T-helper 1 cell treated with Interleukin-12 subunit alpha and Interleukin-12 subunit beta and Interleukin-4 antibody, amounts not matched to agents 30 ng/mL and 1 ng/mL, for 36 hours (primary cell): ENCODE results near the gene CLPSL1. TPM values are rescaled to one million over a fixed set of nuclear protein-coding genes. Genes with fewer than 3 reads are reported as not detected.
"Not testable (repeated sequence)": the region's sequence is repeated elsewhere in the genome, so short reads cannot be mapped to it uniquely, and the experiment has no call there.

Experiments used
- intact Hi-C: fragments of 100-400 bp; cut with micrococcal nuclease; formaldehyde crosslinking; loops from one replicate; pipeline ENCODE4 v1.15.1; 2024
- total RNA-seq: library from RNA; stranded (reverse); gene quantifications from 2 replicates; pipeline ENCODE4 v1.2.3, GENCODE V29; 2022

The CLPSL1 gene
- total RNA-seq = not detected in 2 replicates

- intact Hi-C loops = no loop called here
Measured at GRCh38 chr6:35780719-35781118, at the start of gene CLPSL1. CLPSL1 (plus strand) TSS chr6:35781019; CDS start chr6:35781111, 92 bp downstream.

GRCh38 chr6:35731414-35731735 is 49.4 kb upstream of the CLPSL1 start:
- intact Hi-C loops = loop anchor here (1.0 kb wide), 3 partner anchors 21 to 62 kb away; no protein-coding TSS in a partner anchor

- intact Hi-C loops = loop anchor here (1.0 kb wide), 5 partner anchors 22 to 264 kb away; partner anchors contain the start of gene RPL10A
Measured at GRCh38 chr6:35731736-35732532, 48.9 kb upstream of the CLPSL1 start.

GRCh38 chr6:35733633-35734032 is 47.2 kb upstream of the CLPSL1 start:
- intact Hi-C loops = no loop called here

- intact Hi-C loops = not testable (repeated sequence)
Measured at GRCh38 chr6:35734319-35734718, 46.5 kb upstream of the CLPSL1 start.

- intact Hi-C loops = no loop called here
Measured at GRCh38 chr6:35735452-35735851, 45.4 kb upstream of the CLPSL1 start.

GRCh38 chr6:35736253-35736894 is 44.4 kb upstream of the CLPSL1 start:
- intact Hi-C loops = loop anchor here (1.0 to 2.0 kb wide), 3 partner anchors 72 to 439 kb away; partner anchors contain the start of gene DEF6

GRCh38 chr6:35736982-35737412 is 43.8 kb upstream of the CLPSL1 start, which contains the start of gene ARMC12:
ARMC12 (plus strand) TSS chr6:35737032; CDS start chr6:35737109, 77 bp downstream.
- intact Hi-C loops = loop anchor here (1.0 to 2.0 kb wide), 9 partner anchors 72 to 443 kb away; partner anchors contain the start of genes DEF6, PPARD and RPL10A

- intact Hi-C loops = loop anchor here (1.0 to 2.0 kb wide), 7 partner anchors 73 to 443 kb away; partner anchors contain the start of genes PPARD and RPL10A
Measured at GRCh38 chr6:35737413-35738211, 43.2 kb upstream of the CLPSL1 start.

- intact Hi-C loops = no loop called here
Measured at GRCh38 chr6:35739645-35740524, 40.9 kb upstream of the CLPSL1 start.

GRCh38 chr6:35742842-35743241 is 38.0 kb upstream of the CLPSL1 start:
- intact Hi-C loops = no loop called here

GRCh38 chr6:35745509-35745908 is 35.3 kb upstream of the CLPSL1 start:
- intact Hi-C loops = no loop called here

- intact Hi-C loops = no loop called here
Measured at GRCh38 chr6:35746516-35746915, 34.3 kb upstream of the CLPSL1 start.

GRCh38 chr6:35747877-35748276 is 32.9 kb upstream of the CLPSL1 start:
- intact Hi-C loops = no loop called here

- intact Hi-C loops = no loop called here
Measured at GRCh38 chr6:35750557-35750956, 30.3 kb upstream of the CLPSL1 start.

GRCh38 chr6:35751594-35751993 is 29.2 kb upstream of the CLPSL1 start:
- intact Hi-C loops = no loop called here

- intact Hi-C loops = no loop called here
Measured at GRCh38 chr6:35752330-35752729, 28.5 kb upstream of the CLPSL1 start.

- intact Hi-C loops = no loop called here
Measured at GRCh38 chr6:35754452-35755277, 26.2 kb upstream of the CLPSL1 start.

GRCh38 chr6:35755278-35755924 is 25.4 kb upstream of the CLPSL1 start:
- intact Hi-C loops = no loop called here
